ENCODE measurements around the gene SIGLECL1.

- TF ChIP-seq POLR2A (conservative IDR thresholded peaks at IDR 0.05) = no peak
- TF ChIP-seq GABPB1 (CRISPR knock-in tag; IDR thresholded peaks at IDR 0.05) = no peak
- no peak for TF ChIP-seq CEBPB (tag; IDR thresholded peaks at IDR 0.05)
- TF ChIP-seq SLC30A9 (CRISPR knock-in tag; IDR thresholded peaks at IDR 0.05) = no peak
- TF ChIP-seq ZNF274 (IDR thresholded peaks at IDR 0.05; ENCODE audit: borderline replicate concordance, low read depth, low read length) = no peak
- no peak for TF ChIP-seq CBX2 (IDR thresholded peaks at IDR 0.05; ENCODE audit: insufficient read depth, low read length, poor library complexity, severe bottlenecking)
- TF ChIP-seq CREB1 (IDR thresholded peaks at IDR 0.05) = no peak
- TF ChIP-seq CREB1 (CRISPR knock-in tag; IDR thresholded peaks at IDR 0.05) = no peak
- TF ChIP-seq USF2 (CRISPR knock-in tag; IDR thresholded peaks at IDR 0.05) = no peak
- no peak for TF ChIP-seq FOXJ2 (tag; IDR thresholded peaks at IDR 0.05)
- TF ChIP-seq PREB (CRISPR knock-in tag; IDR thresholded peaks at IDR 0.05) = no peak
These were observed 47.0 kb upstream of the SIGLECL1 start for GRCh38 chr19:51203916-51204315.
